ENCODE results near the gene SVIL. TPM values are rescaled to one million over a fixed set of nuclear protein-coding genes. Genes with fewer than 3 reads are reported as not detected.

Gene SVIL
- total RNA-seq, 1 donor from 2014 or later, result 209 TPM

DNA sequence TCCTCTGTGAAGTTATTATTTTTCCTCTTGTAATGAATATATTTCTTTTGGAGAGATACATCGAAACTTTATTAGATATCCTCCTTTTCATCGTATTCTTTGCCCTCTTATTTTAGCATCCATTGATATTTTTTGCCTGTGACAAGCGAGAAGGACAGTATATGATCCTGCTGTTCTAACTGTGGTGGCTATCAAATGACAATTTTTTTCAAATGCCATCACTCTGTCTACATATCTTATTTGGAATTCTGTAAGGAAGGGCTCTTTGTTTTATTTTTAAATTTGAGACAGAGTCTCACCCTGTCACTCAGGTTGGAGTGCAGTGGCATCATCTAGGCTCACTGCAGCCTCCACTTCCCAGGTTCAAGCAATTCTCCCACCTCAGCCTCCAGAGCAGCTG is 217.4 kb downstream of the SVIL start:
- no peak for DNase-seq (ENCODE audit: low spot score)

DNA sequence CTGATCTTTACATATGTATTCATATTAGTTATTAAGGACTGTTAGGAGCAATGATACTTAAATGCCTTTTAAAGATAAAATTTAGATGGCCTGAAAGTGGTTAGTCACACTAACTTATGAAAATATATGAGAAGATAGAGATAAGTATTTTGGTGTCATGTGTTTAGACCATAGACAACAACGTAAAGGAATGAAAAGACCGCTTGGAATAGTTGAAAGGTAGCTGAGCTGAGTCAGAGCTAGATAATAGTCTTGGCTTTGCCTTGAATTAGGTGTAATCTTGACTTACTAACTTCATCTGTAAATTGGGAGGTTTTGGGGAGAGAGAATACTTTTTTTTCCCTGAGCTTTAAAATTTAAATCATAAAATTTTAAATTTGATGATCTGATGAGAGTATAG is 218.9 kb downstream of the SVIL start:
- DNase-seq (ENCODE audit: low spot score), result no peak

DNA sequence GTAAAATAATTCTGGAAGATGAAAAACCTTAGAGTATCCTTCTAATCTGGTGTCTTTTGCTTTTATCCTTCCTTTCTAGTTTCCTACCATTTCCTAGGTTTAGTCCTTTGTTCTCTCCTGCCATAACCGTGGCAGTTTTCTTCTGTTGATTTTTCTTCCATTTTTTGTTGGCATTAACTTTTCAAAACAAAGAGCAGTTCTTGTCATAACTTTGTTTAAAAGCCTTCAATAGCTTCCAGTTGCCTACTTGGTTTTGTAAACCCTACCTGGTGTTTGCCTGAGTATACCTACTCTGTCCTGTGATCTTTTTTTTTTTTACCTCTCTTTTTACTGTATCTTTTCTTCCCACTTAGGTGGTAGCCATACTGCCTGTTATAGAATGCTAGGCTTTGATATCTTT is 220.3 kb downstream of the SVIL start:
- no peak for DNase-seq (ENCODE audit: low spot score)

DNA sequence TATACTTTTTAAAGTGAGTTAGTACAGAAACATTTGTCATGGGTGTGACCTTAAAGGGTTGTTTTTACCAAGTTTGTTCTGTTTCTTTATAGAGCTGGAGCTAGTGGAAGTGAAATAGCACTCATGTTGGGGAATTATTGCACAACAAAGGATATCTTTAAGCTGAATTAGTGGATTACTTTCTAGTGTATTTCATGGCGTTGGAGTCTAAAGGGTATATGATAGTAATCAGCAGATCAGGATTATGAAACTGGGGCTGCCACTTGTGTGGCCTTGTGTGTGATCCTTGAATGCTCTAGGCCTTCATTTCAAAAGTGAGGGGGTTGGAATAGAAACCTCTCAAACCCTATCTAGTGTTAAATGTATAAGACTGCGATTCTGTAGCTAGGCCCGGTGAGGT is 222.3 kb downstream of the SVIL start:
- no peak for DNase-seq (ENCODE audit: low spot score)

DNA sequence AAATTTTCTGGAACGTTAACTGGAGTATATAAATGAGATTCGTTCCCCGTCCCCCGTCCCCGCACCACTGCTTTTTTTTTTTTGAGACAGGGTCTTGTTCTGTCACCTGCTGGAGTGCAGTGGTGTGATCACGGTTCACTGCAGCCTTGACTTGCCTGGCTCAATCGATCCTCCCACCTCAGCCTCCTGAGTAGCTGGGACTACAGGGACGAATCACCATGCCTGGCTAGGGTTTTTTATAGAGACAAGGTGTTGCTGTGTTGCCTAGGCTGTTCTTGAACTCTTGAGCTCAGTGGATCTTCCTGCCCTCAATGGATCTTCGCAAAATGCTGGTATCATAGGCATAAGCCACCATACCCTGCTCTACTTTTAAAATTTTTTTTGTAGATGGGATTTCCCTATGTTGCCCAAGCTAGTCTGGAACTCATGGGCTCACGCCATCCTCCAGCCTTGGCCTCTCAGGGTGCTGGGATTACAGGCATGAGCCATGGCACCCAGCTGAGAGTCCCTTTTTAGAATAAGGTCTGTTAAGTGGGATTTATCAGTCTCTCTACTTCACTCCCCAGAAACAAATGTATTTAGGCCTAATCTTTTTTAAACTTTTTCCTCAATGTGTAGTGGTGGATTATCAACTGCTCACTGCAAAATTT is 223.0 kb downstream of the SVIL start:
- DNase-seq (ENCODE audit: low spot score), result no peak

DNA sequence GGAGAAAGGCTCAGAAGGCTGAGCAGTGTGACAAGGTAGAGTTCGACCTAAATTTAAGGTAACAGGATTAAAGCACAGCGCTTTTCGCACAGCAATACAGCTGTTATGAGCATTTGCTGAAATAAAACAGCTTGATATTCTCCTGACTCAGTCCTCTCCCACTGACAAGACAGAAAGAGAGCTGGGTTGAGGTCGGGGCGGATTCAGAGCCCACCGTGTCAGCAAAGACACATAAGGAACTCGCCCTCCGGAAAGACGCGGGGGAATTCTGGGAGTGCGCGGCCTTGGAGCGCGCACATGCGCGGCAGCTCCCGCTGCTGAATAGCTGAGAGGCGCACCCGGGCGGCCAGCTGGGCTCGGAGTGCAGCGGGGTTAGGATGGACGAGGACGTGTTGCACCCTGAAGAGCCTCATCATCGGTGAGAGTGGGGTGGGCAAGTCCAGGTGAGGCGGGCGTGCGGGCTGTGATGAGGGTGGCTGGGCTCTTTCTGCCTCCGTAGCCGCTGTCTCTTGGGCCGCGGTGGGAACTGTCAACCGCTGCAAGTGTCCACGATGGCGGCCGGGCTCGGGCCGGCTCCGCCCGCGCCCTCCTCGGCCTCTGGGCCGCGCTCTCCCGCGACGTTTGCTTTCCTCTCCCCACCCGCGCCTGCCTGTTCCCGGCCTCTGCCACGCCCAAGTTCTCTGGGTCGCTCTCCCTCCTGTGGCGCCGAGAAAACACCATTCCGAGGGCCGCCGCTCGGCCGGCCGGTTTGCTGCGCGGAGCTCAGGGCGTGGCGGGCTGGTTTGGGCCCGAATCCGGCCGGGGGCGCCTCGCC is 225.3 kb downstream of the SVIL start:
- DNase-seq (ENCODE audit: low spot score), result peak; percentile 77

DNA sequence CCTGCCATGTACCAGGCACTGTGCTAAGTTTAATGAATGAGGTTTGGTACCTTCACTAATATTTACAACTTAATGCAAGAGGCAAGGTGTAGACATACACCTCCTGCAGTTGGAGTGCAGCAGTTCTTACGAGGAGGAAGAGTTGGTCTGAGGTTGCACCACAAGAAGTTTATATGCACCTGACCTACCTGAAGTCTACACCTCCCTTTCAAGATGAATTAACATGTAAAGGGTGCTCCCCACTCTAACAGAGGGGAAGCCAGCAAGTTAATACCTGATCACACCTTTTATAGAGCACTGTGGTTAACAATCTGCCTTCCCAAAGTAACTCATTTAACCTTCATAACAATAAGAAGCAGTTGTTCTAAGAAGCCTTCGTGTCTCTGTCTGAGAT is 225.9 kb downstream of the SVIL start:
- DNase-seq (ENCODE audit: low spot score), result no peak
